HG03432 (cell line): Measurements from ENCODE around the gene KIAA0232.
"Not testable (repeated sequence)": the region's sequence is repeated elsewhere in the genome, so short reads cannot be mapped to it uniquely, and the experiment has no call there.

Source experiments
- ATAC-seq: cut with Tn5 transposase; IDR thresholded peaks from one replicate; pipeline ENCODE4 v1.9.1; 2021; ENCODE audit warnings: mild to moderate bottlenecking, moderate library complexity; ENCODE audit not compliant: unreplicated experiment

KIAA0232 gene

GRCh38 chr4:6875431-6875831 is 92.9 kb downstream of the KIAA0232 start:
- no peak for ATAC-seq

GRCh38 chr4:6876440-6876839 is 93.9 kb downstream of the KIAA0232 start:
- ATAC-seq: no peak

DNA sequence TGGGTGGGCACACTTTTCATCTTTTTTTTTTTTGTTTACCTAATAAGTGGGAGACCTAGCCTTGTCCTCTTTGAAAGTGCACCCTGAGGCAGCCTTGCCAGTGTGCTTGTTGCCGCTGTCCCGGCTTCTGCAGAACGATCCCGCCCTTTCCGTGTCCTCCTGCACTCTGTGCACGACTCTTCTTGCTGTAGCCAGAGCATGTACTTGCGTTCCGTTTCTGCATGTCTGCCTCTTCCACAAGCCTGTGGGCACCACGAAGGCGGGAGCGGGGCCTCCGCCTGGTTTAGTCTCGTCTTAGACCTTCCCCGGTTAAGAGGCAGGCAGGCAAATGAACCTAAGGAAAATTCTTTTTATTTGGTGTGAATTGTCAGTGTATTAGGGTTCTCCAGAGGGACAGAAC is 94.5 kb downstream of the KIAA0232 start:
- ATAC-seq: no peak

GRCh38 chr4:6878451-6879059 is 96.0 kb downstream of the KIAA0232 start:
- ATAC-seq: no peak

GRCh38 chr4:6880691-6881090 is 98.2 kb downstream of the KIAA0232 start:
- no peak for ATAC-seq

- no peak for ATAC-seq
Measured at GRCh38 chr4:6881908-6882307, 99.4 kb downstream of the KIAA0232 start.

DNA sequence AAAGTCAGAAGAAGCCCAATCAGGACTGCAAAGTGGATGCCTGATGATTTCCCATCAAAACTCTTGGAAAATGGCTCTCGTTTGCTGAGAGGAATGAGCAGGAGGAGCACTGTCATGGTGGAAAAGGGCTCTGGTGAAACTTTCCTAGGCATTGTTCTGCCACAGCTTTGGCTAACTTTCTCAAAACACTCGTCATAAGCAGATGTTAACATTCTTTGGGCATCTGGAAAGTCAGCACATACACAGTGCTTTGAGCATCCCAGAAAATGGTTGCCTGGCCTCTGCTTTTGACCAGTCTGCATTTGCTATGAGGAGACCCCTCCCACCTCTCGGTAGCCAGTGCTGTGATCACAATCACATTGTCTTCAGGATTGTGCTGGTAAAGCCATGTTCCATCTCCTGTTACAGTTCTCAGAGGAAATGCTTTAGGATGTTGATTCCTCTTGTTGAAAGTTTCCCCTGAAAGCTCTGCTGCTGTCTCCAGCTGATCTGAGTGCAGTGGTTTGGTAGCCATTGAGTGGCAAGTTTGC is 101.9 kb downstream of the KIAA0232 start:
- no peak for ATAC-seq

GRCh38 chr4:6885953-6886557 is 103.5 kb downstream of the KIAA0232 start:
- peak; percentile 51 for ATAC-seq

GRCh38 chr4:6886886-6887285 is 104.4 kb downstream of the KIAA0232 start:
- ATAC-seq: no peak

- ATAC-seq: no peak
Measured at GRCh38 chr4:6887591-6888371, 105.3 kb downstream of the KIAA0232 start.

- no peak for ATAC-seq
Measured at GRCh38 chr4:6888506-6889071, 106.1 kb downstream of the KIAA0232 start.

DNA sequence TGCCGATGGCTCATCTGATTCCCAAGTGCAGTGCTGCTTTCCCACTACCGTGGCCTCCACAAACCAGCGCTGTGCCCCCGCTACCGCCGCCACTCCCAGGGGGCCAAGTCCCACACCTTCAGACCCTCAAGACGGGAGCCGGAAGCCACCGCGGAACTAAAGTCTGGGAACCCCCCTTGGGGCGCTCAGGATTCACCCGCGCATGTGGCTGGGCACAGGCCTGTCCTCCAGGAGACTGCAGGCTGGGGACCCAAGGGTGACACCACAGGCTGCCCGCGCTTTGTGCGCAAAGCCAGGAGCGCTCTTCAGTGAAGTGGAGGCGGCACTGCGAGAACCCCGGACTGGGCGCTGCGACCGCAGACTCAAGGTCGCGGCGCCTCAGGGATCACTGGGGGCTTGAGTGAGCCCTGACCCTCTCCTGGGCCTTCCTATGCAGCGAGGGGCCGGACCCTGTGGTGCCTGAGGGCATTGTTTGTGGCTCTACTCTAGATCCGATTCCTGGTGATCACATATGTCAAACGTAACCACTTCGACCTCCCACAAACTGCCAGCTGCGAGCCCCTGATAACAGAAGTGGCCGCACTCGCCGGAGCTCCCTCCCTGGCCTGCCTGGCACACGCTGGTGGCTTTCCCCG is 106.7 kb downstream of the KIAA0232 start:
- no peak for ATAC-seq

DNA sequence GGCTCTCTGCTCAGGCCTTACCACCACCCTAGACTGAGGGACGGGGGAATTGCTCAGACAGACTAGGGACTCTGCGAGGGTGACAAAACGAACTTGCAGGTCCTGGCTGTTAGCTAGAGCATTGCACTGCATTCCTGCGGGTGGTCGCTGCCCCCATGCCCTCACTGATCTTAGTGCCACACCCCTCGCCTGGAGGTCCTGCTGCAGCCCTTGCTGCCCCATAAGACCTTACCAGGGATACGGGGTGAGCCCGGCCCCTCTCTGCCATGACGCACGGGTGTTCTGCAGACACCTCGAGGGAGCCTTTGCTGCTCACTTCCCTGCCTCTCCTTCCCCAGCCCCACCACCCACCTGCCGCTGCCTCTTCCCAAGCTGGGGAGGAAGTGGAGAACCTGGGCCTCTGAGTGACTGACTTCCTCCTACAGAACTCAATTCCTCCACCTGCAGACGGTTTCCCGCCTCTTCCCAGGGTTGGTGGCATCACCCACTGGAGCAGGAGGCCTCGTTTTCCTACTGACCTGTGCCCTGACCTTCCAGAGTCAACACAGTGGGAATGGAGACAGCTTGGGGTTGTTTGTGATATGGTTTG is 107.3 kb downstream of the KIAA0232 start:
- no peak for ATAC-seq

GRCh38 chr4:6890358-6890757 is 107.8 kb downstream of the KIAA0232 start:
- ATAC-seq: no peak

DNA sequence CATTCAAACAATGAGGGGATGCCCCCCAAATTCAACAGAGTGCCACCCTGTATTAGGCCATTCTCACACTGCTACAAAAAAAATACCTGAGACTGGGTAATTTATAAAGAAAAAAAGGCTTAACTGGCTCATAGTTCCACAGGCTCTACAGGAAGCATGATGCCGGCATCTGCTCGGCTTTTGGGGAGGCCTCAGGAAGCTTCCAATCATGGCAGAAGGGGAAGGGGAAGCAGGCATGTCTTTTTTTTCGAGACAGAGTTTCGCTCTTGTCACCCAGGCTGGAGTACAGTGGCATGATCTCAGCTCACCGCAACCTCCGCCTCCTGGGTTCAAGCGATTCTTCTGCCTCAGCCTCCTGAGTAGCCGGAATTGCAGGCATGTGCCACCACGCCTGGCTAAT is 108.4 kb downstream of the KIAA0232 start:
- not testable (repeated sequence) for ATAC-seq

DNA sequence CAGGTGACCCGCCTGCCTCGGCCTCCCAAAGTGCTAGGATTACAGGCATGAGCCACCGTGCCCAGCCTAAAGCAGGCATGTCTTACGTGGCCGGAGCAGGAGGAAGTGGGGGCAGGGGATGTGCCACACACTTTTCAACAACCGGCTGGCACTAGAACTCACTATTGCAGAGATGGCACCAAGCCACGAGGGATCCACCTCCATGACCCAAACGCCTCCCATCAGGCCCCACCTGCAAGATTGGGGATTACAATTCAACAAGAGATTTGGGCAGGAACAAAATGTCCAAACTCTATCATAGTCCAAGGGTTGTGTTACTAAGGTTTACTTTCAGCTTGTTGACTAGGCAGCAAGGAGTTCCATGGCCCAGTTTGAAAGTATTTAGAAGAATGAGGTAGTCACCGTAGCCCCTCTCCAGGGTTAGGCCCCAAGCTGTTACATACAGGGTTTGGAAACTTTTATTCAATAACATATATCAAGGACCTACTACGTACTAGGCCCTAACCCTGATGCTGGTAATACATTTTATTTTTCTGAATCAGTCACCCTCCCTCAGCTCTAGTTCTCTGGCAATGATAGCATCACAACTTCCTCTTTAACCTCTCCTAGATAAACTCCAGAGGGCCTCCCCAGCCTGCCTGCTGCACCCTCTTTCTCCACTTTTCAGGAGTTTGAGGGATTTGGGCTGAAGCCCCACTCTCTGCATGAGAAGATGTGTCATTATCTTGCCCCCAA is 109.1 kb downstream of the KIAA0232 start:
- no peak for ATAC-seq

- no peak for ATAC-seq
Measured at GRCh38 chr4:6892190-6892908, 109.8 kb downstream of the KIAA0232 start.

DNA sequence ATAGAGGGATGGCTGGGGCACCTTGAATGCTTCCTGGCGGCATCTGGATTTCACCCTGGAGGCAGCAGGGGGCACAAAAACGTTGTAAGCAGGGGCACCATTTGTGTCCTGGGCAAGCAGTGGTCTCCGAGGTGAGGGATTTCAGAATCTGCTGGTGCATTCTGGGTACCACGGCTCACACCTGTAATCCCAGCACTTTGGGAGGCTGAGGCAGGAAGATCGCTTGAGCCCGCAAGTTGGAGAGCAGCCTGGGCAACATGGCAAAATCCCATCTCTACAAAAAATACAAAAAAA is 110.3 kb downstream of the KIAA0232 start:
- no peak for ATAC-seq

DNA sequence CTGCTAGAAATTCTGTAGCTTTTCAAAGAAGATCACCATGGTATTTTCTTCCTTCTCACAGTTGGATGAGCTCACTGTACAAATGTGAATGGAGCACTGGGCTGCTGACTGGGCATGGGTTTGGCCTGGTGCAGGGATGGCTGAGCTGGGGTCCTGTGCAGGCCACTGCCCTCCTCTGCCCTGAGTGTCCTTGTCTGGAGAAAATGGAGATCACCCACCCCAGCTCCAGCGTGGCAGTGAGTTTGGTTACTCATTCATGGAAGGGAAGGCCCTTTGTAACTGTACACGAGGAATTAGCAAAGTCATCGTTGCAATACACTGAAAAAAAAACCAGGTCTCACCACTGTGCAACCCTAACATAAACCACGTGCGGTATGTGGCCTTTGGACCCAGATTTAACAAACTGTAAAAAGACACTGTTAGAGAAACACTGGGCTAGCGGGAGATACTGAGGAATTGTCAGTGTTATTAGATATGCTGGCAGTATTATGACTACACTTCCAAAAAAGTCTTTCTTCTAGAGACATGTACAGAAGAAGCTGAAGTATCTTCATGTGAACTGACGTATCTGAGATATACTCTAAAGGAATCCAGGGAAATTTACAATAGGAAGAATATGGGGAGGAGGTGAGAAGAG is 111.0 kb downstream of the KIAA0232 start:
- ATAC-seq: no peak
